ENCODE measurements around the gene ARHGAP44. TPM values are rescaled to one million over a fixed set of nuclear protein-coding genes. Genes with fewer than 3 reads are reported as not detected.

The ARHGAP44 gene
- total and polyA plus RNA-seq, 9 of the 15 experiments (the other 6 are each of a cell fraction or from before 2014, with no cell fraction given) = 0.01 to 0.68 (median 0.07) TPM; not detected in 1

- TF ChIP-seq RBBP5 (IDR thresholded peaks at IDR 0.05; ENCODE audit: borderline replicate concordance, insufficient read depth, low read length, poor library complexity, severe bottlenecking) = no peak
- no peak for TF ChIP-seq NFE2 (IDR thresholded peaks at IDR 0.05; ENCODE audit: low read depth)
These were observed 11.6 kb downstream of the ARHGAP44 start (continued) for GRCh38 chr17:12800855-12801365.

GRCh38 chr17:12806630-12807029, 17.3 kb downstream of the ARHGAP44 start:
- POLR2A ChIA-PET = no interaction called here
- no peak for FAIRE-seq
- BruUV-seq (replicated peaks) = no TSS peak

More at GRCh38 chr17:12806630-12807029, 17.3 kb downstream of the ARHGAP44 start:
- no peaks in the 10 kb centered on the region for H3K27me3 ChIP-seq (ENCODE audit: control insufficient read depth in 2 of 2, insufficient read depth in 2 of 2, low read length in 2 of 2)
- H3K9me3 ChIP-seq (replicated peaks; ENCODE audit: control insufficient read depth, insufficient read depth, low read depth, low read length) = no peaks in the 10 kb centered on the region
- H3K9ac ChIP-seq (ENCODE audit: insufficient read depth in 1 of 2, low read depth in 2 of 2, low read length in 2 of 2) = no peak overlapping the region
- no peaks in the 10 kb centered on the region for H3K9me1 ChIP-seq (ENCODE audit: control insufficient read depth, insufficient read depth, low read length)
- ATAC-seq (no peak), DNase-seq (ENCODE audit: extremely low read depth in 1 of 4, low spot score in 3 of 4) (no peak)
- CTCF ChIA-PET (ENCODE audit: low intra/inter-chr PET ratio) = no interaction called here
- WGBS (ENCODE audit: insufficient coverage, low coverage, missing lambda C conversion rate) = 0% methylated on average over 1 of the region's 1 CpG
- H3K27ac ChIP-seq (ENCODE audit: extremely low read depth, low read depth, low read length) = no peak overlapping the region
- intact Hi-C loops (cut with micrococcal nuclease) = no loop called here
- in situ Hi-C loops (cut with MboI) = no loop called here
- no peak overlapping the region for H3K4me2 ChIP-seq (ENCODE audit: insufficient read depth, low read length)
- no peaks in the 10 kb centered on the region for H3K4me1 ChIP-seq (replicated peaks in 1 of 2; ENCODE audit: control insufficient read depth in 2 of 2, insufficient read depth in 2 of 2, low read length in 2 of 2)
- no peak overlapping the region for H2AFZ ChIP-seq (ENCODE audit: low read depth, low read length)
- no peaks in the 10 kb centered on the region for H3K79me2 ChIP-seq (ENCODE audit: control insufficient read depth, insufficient read depth, low read length)
- no peaks in the 10 kb centered on the region for H3K36me3 ChIP-seq (ENCODE audit: control insufficient read depth, insufficient read depth, low read length)
- no peak overlapping the region for H3K4me3 ChIP-seq
- no peaks in the 10 kb centered on the region for H4K20me1 ChIP-seq (replicated peaks; ENCODE audit: control insufficient read depth, insufficient read depth, low read length)
- no peak for TF ChIP-seq MCM3 (IDR thresholded peaks at IDR 0.05)
- TF ChIP-seq ZNF699 (CRISPR knock-in tag; IDR thresholded peaks at IDR 0.05; ENCODE audit: insufficient replicate concordance) = no peak
- no peak for TF ChIP-seq SMC3 (conservative IDR thresholded peaks at IDR 0.05; ENCODE audit: insufficient read depth, low read depth, low read length)
- no peak for TF ChIP-seq NR3C1 (CRISPR knock-in tag; IDR thresholded peaks at IDR 0.05)
- no peak for TF ChIP-seq BRCA1 (IDR thresholded peaks at IDR 0.05)
- TF ChIP-seq BRCA1 (CRISPR knock-in tag; IDR thresholded peaks at IDR 0.05) = no peak
- no peak for TF ChIP-seq HCFC1 (IDR thresholded peaks at IDR 0.05; ENCODE audit: low read depth, low read length)
- no peak for TF ChIP-seq ZNF282 (CRISPR knock-in tag; IDR thresholded peaks at IDR 0.05)
- no peak for TF ChIP-seq TCF7 (IDR thresholded peaks at IDR 0.05; ENCODE audit: borderline replicate concordance)
- TF ChIP-seq ZNF12 (CRISPR knock-in tag; IDR thresholded peaks at IDR 0.05) = no peak
- TF ChIP-seq NFATC3 (IDR thresholded peaks at IDR 0.05) = no peak
- TF ChIP-seq CUX1 (CRISPR knock-in tag; IDR thresholded peaks at IDR 0.05) = no peak
- TF ChIP-seq KLF10 (CRISPR knock-in tag; IDR thresholded peaks at IDR 0.05) = no peak
- no peak for TF ChIP-seq SNIP1 (IDR thresholded peaks at IDR 0.05; ENCODE audit: low read depth)
- TF ChIP-seq DIDO1 (tag; IDR thresholded peaks at IDR 0.05; ENCODE audit: low read depth) = no peak
- TF ChIP-seq ZBTB26 (CRISPR knock-in tag; IDR thresholded peaks at IDR 0.05) = no peak

All from K562 (cell line).